ENCODE results near the gene HSPA1A.
"Not testable (repeated sequence)": the region's sequence is repeated elsewhere in the genome, so short reads cannot be mapped to it uniquely, and the experiment has no call there.

GRCh38 chr6:31801031-31801927 lies 14.1 kb upstream of the HSPA1A start:
- TF ChIP-seq ARID4B (CRISPR knock-in tag; IDR thresholded peaks at IDR 0.05; ENCODE audit: borderline replicate concordance); GRHL2 (CRISPR knock-in tag; IDR thresholded peaks at IDR 0.05; ENCODE audit: insufficient replicate concordance, severe bottlenecking); CTCF (IDR thresholded peaks at IDR 0.05): not testable (repeated sequence)

Measured in WTC11 (cell line).